Astrocyte (in vitro differentiated cells and primary cell): ENCODE measurements around the gene IL10RB. TPM values are rescaled to one million over a fixed set of nuclear protein-coding genes. Genes with fewer than 3 reads are reported as not detected.

ENCODE experiments used
- DNase-seq: peaks from one replicate; pipeline ENCODE4 v3.0.0-alpha.2; 2010; ENCODE audit warnings: low read depth
- FAIRE-seq: peaks from 2 replicates; lab custom pipeline; 2011; peaks lifted over from hg19 to GRCh38; lab: Jason Lieb, UNC
- H2AFZ ChIP-seq: 2 replicates; pipeline ENCODE4 v1.6.0; 2012; ENCODE audit warnings: low read depth, low read length, inconsistent platforms
- H3K27ac ChIP-seq: 2 replicates; pipeline ENCODE4 v1.5.1; 2011; ENCODE audit warnings: low read depth, low read length, inconsistent platforms
- H3K27me3 ChIP-seq: 2 replicates; pipeline ENCODE4 v1.6.0; 2011; ENCODE audit warnings: low read length, inconsistent platforms; ENCODE audit not compliant: insufficient read depth
- H3K36me3 ChIP-seq: 2 replicates; pipeline ENCODE4 v1.5.1; 2011; ENCODE audit warnings: low read length, inconsistent platforms; ENCODE audit not compliant: insufficient read depth
- H3K4me1 ChIP-seq: 2 replicates; pipeline ENCODE4 v1.5.1; 2011; ENCODE audit warnings: low read length, inconsistent platforms; ENCODE audit not compliant: insufficient read depth
- H3K4me2 ChIP-seq: 2 replicates; pipeline ENCODE4 v1.6.0; 2012; ENCODE audit warnings: low read length, inconsistent platforms
- H3K4me3 ChIP-seq: 2 replicates; pipeline ENCODE4 v1.5.1; 2011; ENCODE audit warnings: low read depth, mild to moderate bottlenecking, low read length, inconsistent platforms; ENCODE audit not compliant: insufficient read depth
- H3K79me2 ChIP-seq: 2 replicates; pipeline ENCODE4 v1.6.0; 2012; ENCODE audit warnings: mild to moderate bottlenecking, low read length, inconsistent platforms; ENCODE audit not compliant: insufficient read depth
- H3K9ac ChIP-seq: 2 replicates; pipeline ENCODE4 v1.6.0; 2012; ENCODE audit warnings: mild to moderate bottlenecking, low read length, inconsistent platforms
- H3K9me3 ChIP-seq: 2 replicates; pipeline ENCODE4 v1.5.1; 2012; ENCODE audit warnings: low read depth, mild to moderate bottlenecking, low read length, inconsistent platforms; ENCODE audit not compliant: insufficient read depth
- H4K20me1 ChIP-seq: 2 replicates; pipeline ENCODE4 v1.6.0; 2012; ENCODE audit warnings: low read length, inconsistent platforms; ENCODE audit not compliant: insufficient read depth
- H3K27ac Mint-ChIP-seq: one replicate; pipeline ENCODE4 v1.8.0; 2021; ENCODE audit warnings: mild to moderate bottlenecking, mixed read lengths; ENCODE audit not compliant: unreplicated experiment
- H3K27me3 Mint-ChIP-seq: one replicate; pipeline ENCODE4 v1.8.0; 2021; ENCODE audit warnings: low read depth, mixed read lengths; ENCODE audit not compliant: unreplicated experiment
- H3K36me3 Mint-ChIP-seq: one replicate; pipeline ENCODE4 v1.8.0; 2021; ENCODE audit warnings: low read depth, mixed read lengths; ENCODE audit not compliant: unreplicated experiment
- H3K4me1 Mint-ChIP-seq: one replicate; pipeline ENCODE4 v1.8.0; 2021; ENCODE audit warnings: low read depth, mixed read lengths; ENCODE audit not compliant: unreplicated experiment
- H3K4me3 Mint-ChIP-seq: one replicate; pipeline ENCODE4 v1.8.0; 2021; ENCODE audit warnings: mild to moderate bottlenecking, moderate library complexity, mixed read lengths; ENCODE audit not compliant: unreplicated experiment
- H3K9me3 Mint-ChIP-seq: one replicate; pipeline ENCODE4 v1.8.0; 2021; ENCODE audit warnings: mild to moderate bottlenecking, mixed read lengths; ENCODE audit not compliant: unreplicated experiment
- EZH2 ChIP-seq: IDR thresholded peaks from 2 replicates; pipeline ENCODE4 v1.6.1; 2012; ENCODE audit warnings: mild to moderate bottlenecking, low read length, inconsistent platforms; ENCODE audit not compliant: insufficient read depth
- total RNA-seq: library from RNA; stranded (reverse); gene quantifications from 2 replicates; pipeline ENCODE4 v1.2.1, GENCODE V29; 2021
- TF ChIP-seq, protein P1 (sequence below): IDR thresholded peaks from 2 replicates; pipeline ENCODE4 v1.5.1; 2011; ENCODE audit warnings: low read depth, mild to moderate bottlenecking, inconsistent platforms, low read length, moderate library complexity; ENCODE audit not compliant: insufficient read depth

The IL10RB gene
- total RNA-seq, 1 donor from 2014 or later, result 14.0 TPM

- Histone ChIP-seq H4K20me1 (no peaks in the 10 kb centered on the region), H3K4me3 (no peak overlapping the region), H3K9ac (no peak overlapping the region), H3K4me2 (no peak overlapping the region), H3K9me3 (no peaks in the 10 kb centered on the region), H3K4me1 (no peaks in the 10 kb centered on the region), H2AFZ (no peak overlapping the region), H3K36me3 (no peaks in the 10 kb centered on the region), H3K27me3 (no peaks in the 10 kb centered on the region), H3K79me2 (no peaks in the 10 kb centered on the region), H3K27ac (no peak overlapping the region)
- H3K36me3 Mint-ChIP-seq, result peaks cover 27% of the 10 kb centered on the region
- H3K4me1 Mint-ChIP-seq, result peaks cover 3% of the 10 kb centered on the region
- H3K27ac Mint-ChIP-seq, result no peak overlapping the region
- no peak for DNase-seq
- FAIRE-seq, result no peak
- H3K27me3 Mint-ChIP-seq, result no peaks in the 10 kb centered on the region
- TF ChIP-seq, protein P1, sequence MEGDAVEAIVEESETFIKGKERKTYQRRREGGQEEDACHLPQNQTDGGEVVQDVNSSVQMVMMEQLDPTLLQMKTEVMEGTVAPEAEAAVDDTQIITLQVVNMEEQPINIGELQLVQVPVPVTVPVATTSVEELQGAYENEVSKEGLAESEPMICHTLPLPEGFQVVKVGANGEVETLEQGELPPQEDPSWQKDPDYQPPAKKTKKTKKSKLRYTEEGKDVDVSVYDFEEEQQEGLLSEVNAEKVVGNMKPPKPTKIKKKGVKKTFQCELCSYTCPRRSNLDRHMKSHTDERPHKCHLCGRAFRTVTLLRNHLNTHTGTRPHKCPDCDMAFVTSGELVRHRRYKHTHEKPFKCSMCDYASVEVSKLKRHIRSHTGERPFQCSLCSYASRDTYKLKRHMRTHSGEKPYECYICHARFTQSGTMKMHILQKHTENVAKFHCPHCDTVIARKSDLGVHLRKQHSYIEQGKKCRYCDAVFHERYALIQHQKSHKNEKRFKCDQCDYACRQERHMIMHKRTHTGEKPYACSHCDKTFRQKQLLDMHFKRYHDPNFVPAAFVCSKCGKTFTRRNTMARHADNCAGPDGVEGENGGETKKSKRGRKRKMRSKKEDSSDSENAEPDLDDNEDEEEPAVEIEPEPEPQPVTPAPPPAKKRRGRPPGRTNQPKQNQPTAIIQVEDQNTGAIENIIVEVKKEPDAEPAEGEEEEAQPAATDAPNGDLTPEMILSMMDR, result no peak
- TF ChIP-seq EZH2, result no peak
- H3K9me3 Mint-ChIP-seq, result peaks cover 2% of the 10 kb centered on the region
- H3K4me3 Mint-ChIP-seq, result no peak overlapping the region
These were observed 30.0 kb downstream of the IL10RB start for GRCh38 chr21:33296156-33296555.

DNA sequence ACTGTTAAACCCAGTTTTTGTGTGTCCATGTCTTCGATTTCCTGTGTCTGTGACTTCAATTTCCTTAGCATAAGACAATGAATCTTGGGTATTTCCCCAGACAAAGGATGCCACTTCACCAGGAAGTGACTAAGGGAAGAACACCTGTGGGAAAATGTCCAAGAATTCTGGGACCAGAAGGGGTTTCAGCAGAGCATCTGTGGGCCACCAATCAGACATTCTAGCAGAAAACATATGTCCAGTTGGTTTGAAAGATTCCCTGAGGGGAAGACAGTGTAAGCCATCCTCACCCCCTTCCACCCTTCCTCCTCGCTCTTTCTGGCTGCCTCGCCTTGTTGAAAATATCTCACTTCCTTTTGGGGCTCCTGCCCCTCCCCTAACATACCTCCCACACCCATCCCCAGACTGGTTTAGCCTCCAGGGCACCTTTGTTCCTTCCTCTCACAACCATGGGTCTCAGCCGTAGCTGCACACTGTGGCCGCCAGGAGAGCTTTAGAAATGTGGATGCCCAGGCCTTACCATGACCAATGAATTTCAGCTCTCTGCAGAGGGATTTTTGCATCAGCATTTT, 33.1 kb downstream of the IL10RB start:
- FAIRE-seq, result no peak
- no peaks in the 10 kb centered on the region for H3K36me3 ChIP-seq
- DNase-seq, result no peak
- Mint-ChIP-seq H3K36me3 (peaks cover 1% of the 10 kb centered on the region), H3K27me3 (peaks cover 1% of the 10 kb centered on the region), H3K27ac (no peak overlapping the region), H3K4me1 (peaks cover 3% of the 10 kb centered on the region), H3K4me3 (no peak overlapping the region), H3K9me3 (peaks cover 2% of the 10 kb centered on the region)
- H3K9me3 ChIP-seq, result no peaks in the 10 kb centered on the region
- no peaks in the 10 kb centered on the region for H4K20me1 ChIP-seq
- TF ChIP-seq, protein P1, result no peak
- no peak for TF ChIP-seq EZH2
- H3K4me1 ChIP-seq, result no peaks in the 10 kb centered on the region
- no peak overlapping the region for H3K27ac ChIP-seq
- H3K4me2 ChIP-seq, result no peak overlapping the region
- H3K27me3 ChIP-seq, result no peaks in the 10 kb centered on the region
- no peaks in the 10 kb centered on the region for H3K79me2 ChIP-seq
- no peak overlapping the region for H3K9ac ChIP-seq
- H3K4me3 ChIP-seq, result no peak overlapping the region
- no peak overlapping the region for H2AFZ ChIP-seq
